ENCODE data around the gene CDH2.

GRCh38 chr18:28059861-28060260 lies 117.1 kb downstream of the CDH2 start:
- no peak for TF ChIP-seq CTCF (optimal IDR thresholded peaks at IDR 0.05 in 1 of 3, IDR thresholded peaks at IDR 0.05 in 1 of 3, conservative IDR thresholded peaks at IDR 0.05 in 1 of 3; ENCODE audit: extremely low read depth in 1 of 3, insufficient read depth in 2 of 3, low read length in 3 of 3)
- no peak for TF ChIP-seq EZH2 (IDR thresholded peaks at IDR 0.05; ENCODE audit: low read length)

Measured in keratinocyte (primary cell).